Measurements from ENCODE around the gene DUS1L. TPM values are rescaled to one million over a fixed set of nuclear protein-coding genes. Genes with fewer than 3 reads are reported as not detected.

The DUS1L gene
- total RNA-seq, 1 experiment from 2014 or later: 176 TPM

DNA sequence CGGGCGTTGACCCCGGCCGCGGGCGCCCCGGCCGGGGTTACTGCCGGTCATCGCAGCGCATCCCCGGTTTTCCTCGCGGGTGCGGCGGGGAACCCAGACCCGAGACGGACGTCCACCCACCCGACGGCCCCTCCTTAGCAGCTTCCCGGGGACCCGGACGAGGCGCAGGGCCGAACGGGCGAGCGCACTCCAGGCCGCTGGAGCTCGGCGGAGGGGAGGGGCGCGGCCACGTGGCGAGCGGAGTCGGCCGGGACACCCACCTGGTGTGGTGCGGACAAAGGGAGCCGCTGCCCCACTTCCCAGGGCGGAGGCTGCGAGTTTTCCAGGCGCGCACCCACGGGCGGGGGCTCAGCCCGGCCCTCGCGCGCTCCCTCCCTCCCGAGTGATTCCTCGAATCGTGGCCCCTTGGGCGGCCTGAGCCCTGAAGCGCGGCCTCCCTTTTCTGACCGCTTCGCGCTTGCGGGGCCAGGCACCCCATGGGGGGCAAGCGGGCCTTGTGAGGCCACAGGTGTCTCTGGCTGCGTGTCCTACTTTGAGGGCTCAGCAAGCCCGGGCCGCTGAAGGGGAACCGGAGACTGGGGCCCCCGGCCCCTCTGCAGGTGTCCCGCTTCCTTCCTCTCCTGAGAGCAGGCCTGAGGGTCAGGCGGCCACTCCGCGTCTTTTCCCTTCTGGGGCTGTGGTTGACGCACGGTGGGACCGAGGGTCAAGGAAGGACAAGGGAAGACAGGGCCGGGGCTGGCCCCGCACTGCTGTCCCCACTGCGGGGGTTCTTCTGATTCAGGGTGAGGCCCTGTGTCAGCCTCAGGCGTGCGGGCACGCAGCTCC, 33.5 kb upstream of the DUS1L start:
- CTCF ChIA-PET: interaction anchor here (1.0 to 1.5 kb wide), 4 partner anchors 61 to 140 kb away, joined by 3 to 9 read pairs (median 4); partner anchors contain the start of genes DCXR and RAC3
- Histone ChIP-seq H3K79me2 (ENCODE audit: insufficient read depth, low read length) (peaks cover 47% of the 10 kb centered on the region), H3K4me1 (ENCODE audit: control insufficient read depth in 1 of 2, insufficient read depth in 2 of 2, low read length in 2 of 2) (peaks cover 27 to 55% of the 10 kb centered on the region in 2 experiments), H3K4me3 (replicated peaks in 1 of 2; ENCODE audit: low read depth in 1 of 2, low read length in 2 of 2) (peak overlapping the region; percentile 64 to 78), H4K20me1 (ENCODE audit: insufficient read depth) (peaks cover 3% of the 10 kb centered on the region; the same call in 1 of the 2 replicates), H3K9me2 (ENCODE audit: insufficient read depth) (no peaks in the 10 kb centered on the region), H3K4me2 (ENCODE audit: low read length) (peak overlapping the region; percentile 80), H3K27ac (ENCODE audit: low read depth, low read length) (peak overlapping the region; percentile 99), H3K36me3 (ENCODE audit: control insufficient read depth in 1 of 2, insufficient read depth in 2 of 2, low read length in 2 of 2) (peaks cover 17 to 40% of the 10 kb centered on the region in 2 experiments; a peak in 3 of 4 replicates), H3K9ac (ENCODE audit: low read length) (peak overlapping the region; percentile 98), H3K27me3 (ENCODE audit: insufficient read depth, low read length) (no peaks in the 10 kb centered on the region), H3K9me3 (ENCODE audit: control insufficient read depth in 1 of 2, insufficient read depth in 1 of 2, low read depth in 1 of 2, low read length in 2 of 2) (no peaks in the 10 kb centered on the region), H2AFZ (ENCODE audit: low read depth, low read length, poor library complexity, severe bottlenecking) (no peak overlapping the region)
- POLR2A ChIA-PET: interaction anchor here (0.6 to 1.9 kb wide), 8 partner anchors 8 to 193 kb away, joined by 3 to 11 read pairs (median 4); partner anchors contain the start of genes CENPX, DCXR and LRRC45
- DNase-seq (ENCODE audit: low read depth, low spot score): no peak
- intact Hi-C loops (cut with micrococcal nuclease): loop anchor here (2.0 kb wide), 1 partner anchor 62 kb away; the partner anchor contains the start of gene DCXR
- TF ChIP-seq, protein P1, sequence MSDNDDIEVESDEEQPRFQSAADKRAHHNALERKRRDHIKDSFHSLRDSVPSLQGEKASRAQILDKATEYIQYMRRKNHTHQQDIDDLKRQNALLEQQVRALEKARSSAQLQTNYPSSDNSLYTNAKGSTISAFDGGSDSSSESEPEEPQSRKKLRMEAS (IDR thresholded peaks at IDR 0.05): peak; percentile 74; the same call in 1 of the 2 replicates
- TF ChIP-seq SRF (IDR thresholded peaks at IDR 0.05; ENCODE audit: low read depth): no peak
- no peak for TF ChIP-seq EGR1 (IDR thresholded peaks at IDR 0.05; ENCODE audit: low read depth)
- TF ChIP-seq POLR2AphosphoS5 (IDR thresholded peaks at IDR 0.05; ENCODE audit: low read depth, low read length): no peak; the same call in 1 of the 2 replicates
- TF ChIP-seq JUND (IDR thresholded peaks at IDR 0.05): no peak
- no peak for TF ChIP-seq YY1 (IDR thresholded peaks at IDR 0.05; ENCODE audit: extremely low read depth, insufficient replicate concordance, low read depth, low read length)
- TF ChIP-seq, protein P2, sequence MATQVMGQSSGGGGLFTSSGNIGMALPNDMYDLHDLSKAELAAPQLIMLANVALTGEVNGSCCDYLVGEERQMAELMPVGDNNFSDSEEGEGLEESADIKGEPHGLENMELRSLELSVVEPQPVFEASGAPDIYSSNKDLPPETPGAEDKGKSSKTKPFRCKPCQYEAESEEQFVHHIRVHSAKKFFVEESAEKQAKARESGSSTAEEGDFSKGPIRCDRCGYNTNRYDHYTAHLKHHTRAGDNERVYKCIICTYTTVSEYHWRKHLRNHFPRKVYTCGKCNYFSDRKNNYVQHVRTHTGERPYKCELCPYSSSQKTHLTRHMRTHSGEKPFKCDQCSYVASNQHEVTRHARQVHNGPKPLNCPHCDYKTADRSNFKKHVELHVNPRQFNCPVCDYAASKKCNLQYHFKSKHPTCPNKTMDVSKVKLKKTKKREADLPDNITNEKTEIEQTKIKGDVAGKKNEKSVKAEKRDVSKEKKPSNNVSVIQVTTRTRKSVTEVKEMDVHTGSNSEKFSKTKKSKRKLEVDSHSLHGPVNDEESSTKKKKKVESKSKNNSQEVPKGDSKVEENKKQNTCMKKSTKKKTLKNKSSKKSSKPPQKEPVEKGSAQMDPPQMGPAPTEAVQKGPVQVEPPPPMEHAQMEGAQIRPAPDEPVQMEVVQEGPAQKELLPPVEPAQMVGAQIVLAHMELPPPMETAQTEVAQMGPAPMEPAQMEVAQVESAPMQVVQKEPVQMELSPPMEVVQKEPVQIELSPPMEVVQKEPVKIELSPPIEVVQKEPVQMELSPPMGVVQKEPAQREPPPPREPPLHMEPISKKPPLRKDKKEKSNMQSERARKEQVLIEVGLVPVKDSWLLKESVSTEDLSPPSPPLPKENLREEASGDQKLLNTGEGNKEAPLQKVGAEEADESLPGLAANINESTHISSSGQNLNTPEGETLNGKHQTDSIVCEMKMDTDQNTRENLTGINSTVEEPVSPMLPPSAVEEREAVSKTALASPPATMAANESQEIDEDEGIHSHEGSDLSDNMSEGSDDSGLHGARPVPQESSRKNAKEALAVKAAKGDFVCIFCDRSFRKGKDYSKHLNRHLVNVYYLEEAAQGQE (IDR thresholded peaks at IDR 0.05; ENCODE audit: low read depth): no peak
- TF ChIP-seq ZFX (IDR thresholded peaks at IDR 0.05): peak; percentile 96
- TF ChIP-seq, protein P3, sequence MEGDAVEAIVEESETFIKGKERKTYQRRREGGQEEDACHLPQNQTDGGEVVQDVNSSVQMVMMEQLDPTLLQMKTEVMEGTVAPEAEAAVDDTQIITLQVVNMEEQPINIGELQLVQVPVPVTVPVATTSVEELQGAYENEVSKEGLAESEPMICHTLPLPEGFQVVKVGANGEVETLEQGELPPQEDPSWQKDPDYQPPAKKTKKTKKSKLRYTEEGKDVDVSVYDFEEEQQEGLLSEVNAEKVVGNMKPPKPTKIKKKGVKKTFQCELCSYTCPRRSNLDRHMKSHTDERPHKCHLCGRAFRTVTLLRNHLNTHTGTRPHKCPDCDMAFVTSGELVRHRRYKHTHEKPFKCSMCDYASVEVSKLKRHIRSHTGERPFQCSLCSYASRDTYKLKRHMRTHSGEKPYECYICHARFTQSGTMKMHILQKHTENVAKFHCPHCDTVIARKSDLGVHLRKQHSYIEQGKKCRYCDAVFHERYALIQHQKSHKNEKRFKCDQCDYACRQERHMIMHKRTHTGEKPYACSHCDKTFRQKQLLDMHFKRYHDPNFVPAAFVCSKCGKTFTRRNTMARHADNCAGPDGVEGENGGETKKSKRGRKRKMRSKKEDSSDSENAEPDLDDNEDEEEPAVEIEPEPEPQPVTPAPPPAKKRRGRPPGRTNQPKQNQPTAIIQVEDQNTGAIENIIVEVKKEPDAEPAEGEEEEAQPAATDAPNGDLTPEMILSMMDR (IDR thresholded peaks at IDR 0.05 in 2 of 3, conservative IDR thresholded peaks at IDR 0.05 in 1 of 3; ENCODE audit: borderline replicate concordance in 1 of 3, insufficient read depth in 1 of 3, low read depth in 2 of 3, low read length in 2 of 3): no peak
- RAD21 ChIA-PET (ENCODE audit: low non-redundant PET in 1 of 2, low total read pairs in 2 of 2, uncharacterized antibody in 2 of 2, unreplicated experiment in 2 of 2): no interaction called here
- no TSS peak for BruUV-seq (replicated peaks)
- peak; percentile 20 for ATAC-seq
